BE2C (cell line): ENCODE measurements around the gene B9D1.

Experiments
- DNase-seq: peaks from one replicate; pipeline ENCODE4 v3.0.0-alpha.2; 2020
- H3K27me3 ChIP-seq: fragments of 250-450 bp; sonication (Bioruptor Pico); 2 replicates; pipeline ENCODE4 v1.5.1; 2020; ENCODE audit warnings: mild to moderate bottlenecking
- H3K36me3 ChIP-seq: fragments of 250-450 bp; sonication (Bioruptor Pico); 2 replicates; pipeline ENCODE4 v1.5.1; 2020; ENCODE audit warnings: mild to moderate bottlenecking
- H3K4me1 ChIP-seq: fragments of 250-450 bp; sonication (Bioruptor Pico); 2 replicates; pipeline ENCODE4 v1.5.1; 2020
- H3K4me3 ChIP-seq: 2 replicates; pipeline ENCODE4 v1.5.1; 2011; ENCODE audit warnings: low read depth, low read length
- H3K9me3 ChIP-seq: fragments of 250-450 bp; sonication (Bioruptor Pico); 2 replicates; pipeline ENCODE4 v1.5.1; 2020
- CTCF ChIP-seq: IDR thresholded peaks from 2 replicates; pipeline ENCODE4 v1.5.1; 2012; ENCODE audit warnings: mild to moderate bottlenecking, low read depth, low read length

Gene B9D1

GRCh38 chr17:19372866-19373504 lies 10.5 kb upstream of the B9D1 start:
- Histone ChIP-seq H3K4me3 (no peak overlapping the region), H3K27me3 (no peaks in the 10 kb centered on the region), H3K36me3 (no peaks in the 10 kb centered on the region), H3K9me3 (no peaks in the 10 kb centered on the region), H3K4me1 (no peaks in the 10 kb centered on the region)
- no peak for TF ChIP-seq CTCF
- no peak for DNase-seq

GRCh38 chr17:19372439-19372838 lies 9.9 kb upstream of the B9D1 start:
- Histone ChIP-seq H3K4me3 (no peak overlapping the region), H3K36me3 (no peaks in the 10 kb centered on the region), H3K9me3 (no peaks in the 10 kb centered on the region), H3K27me3 (no peaks in the 10 kb centered on the region), H3K4me1 (no peaks in the 10 kb centered on the region)
- DNase-seq: no peak
- TF ChIP-seq CTCF: no peak

GRCh38 chr17:19372011-19372370 lies 9.5 kb upstream of the B9D1 start:
- no peaks in the 10 kb centered on the region for H3K27me3 ChIP-seq
- TF ChIP-seq CTCF: no peak
- no peaks in the 10 kb centered on the region for H3K4me1 ChIP-seq
- H3K4me3 ChIP-seq: no peak overlapping the region
- H3K36me3 ChIP-seq: no peaks in the 10 kb centered on the region
- H3K9me3 ChIP-seq: no peaks in the 10 kb centered on the region
- no peak for DNase-seq

GRCh38 chr17:19371259-19372010 lies 8.9 kb upstream of the B9D1 start:
- H3K27me3 ChIP-seq: no peaks in the 10 kb centered on the region
- H3K36me3 ChIP-seq: no peaks in the 10 kb centered on the region
- H3K4me1 ChIP-seq: no peaks in the 10 kb centered on the region
- H3K4me3 ChIP-seq: no peak overlapping the region
- TF ChIP-seq CTCF: no peak
- DNase-seq: no peak
- no peaks in the 10 kb centered on the region for H3K9me3 ChIP-seq

GRCh38 chr17:19370493-19370960 lies 8.0 kb upstream of the B9D1 start:
- Histone ChIP-seq H3K4me3 (no peak overlapping the region), H3K4me1 (no peaks in the 10 kb centered on the region), H3K36me3 (no peaks in the 10 kb centered on the region), H3K9me3 (no peaks in the 10 kb centered on the region), H3K27me3 (no peaks in the 10 kb centered on the region)
- no peak for DNase-seq
- TF ChIP-seq CTCF: no peak

GRCh38 chr17:19369846-19370492 lies 7.4 kb upstream of the B9D1 start:
- no peak for TF ChIP-seq CTCF
- Histone ChIP-seq H3K36me3 (no peaks in the 10 kb centered on the region), H3K4me3 (no peak overlapping the region), H3K4me1 (no peaks in the 10 kb centered on the region), H3K9me3 (no peaks in the 10 kb centered on the region), H3K27me3 (no peaks in the 10 kb centered on the region)
- no peak for DNase-seq
